Brain microvascular endothelial cell (primary cell): Measurements from ENCODE around the gene IGF1R.
A peak's percentile ranks its signal among the peaks of the same experiment; 100 is the strongest.

Experiments
- DNase-seq: peaks from one replicate; pipeline ENCODE4 v3.0.0-alpha.2; 2020
- H3K27ac ChIP-seq: fragments of 250-450 bp; sonication (Bioruptor Pico); 2 replicates; pipeline ENCODE4 v1.5.1; 2020; ENCODE audit warnings: mild to moderate bottlenecking, moderate library complexity
- H3K27me3 ChIP-seq: fragments of 250-450 bp; sonication (Bioruptor Pico); replicated peaks from 2 replicates; pipeline ENCODE4 v1.5.1; 2020; ENCODE audit warnings: mild to moderate bottlenecking
- H3K36me3 ChIP-seq: fragments of 250-450 bp; sonication (Bioruptor Pico); replicated peaks from 2 replicates; pipeline ENCODE4 v1.5.1; 2020; ENCODE audit warnings: mild to moderate bottlenecking
- H3K4me3 ChIP-seq: 2 replicates; pipeline ENCODE4 v1.5.1; 2011; ENCODE audit warnings: low read depth, mild to moderate bottlenecking, control low read depth, low read length, moderate library complexity
- in situ Hi-C: cut with HindIII; loops from 2 replicates; pipeline ENCODE4 v1.10.0; 2017; ENCODE audit warnings: low sequenced_read_pairs, low pct_ligation_motif_present
- TF ChIP-seq, protein P1 (sequence below): IDR thresholded peaks from 2 replicates; pipeline ENCODE4 v1.5.1; 2011; ENCODE audit warnings: low read depth, mild to moderate bottlenecking, moderate library complexity, low read length, control low read depth, inconsistent platforms; ENCODE audit errors: missing control alignments

Gene IGF1R

DNA sequence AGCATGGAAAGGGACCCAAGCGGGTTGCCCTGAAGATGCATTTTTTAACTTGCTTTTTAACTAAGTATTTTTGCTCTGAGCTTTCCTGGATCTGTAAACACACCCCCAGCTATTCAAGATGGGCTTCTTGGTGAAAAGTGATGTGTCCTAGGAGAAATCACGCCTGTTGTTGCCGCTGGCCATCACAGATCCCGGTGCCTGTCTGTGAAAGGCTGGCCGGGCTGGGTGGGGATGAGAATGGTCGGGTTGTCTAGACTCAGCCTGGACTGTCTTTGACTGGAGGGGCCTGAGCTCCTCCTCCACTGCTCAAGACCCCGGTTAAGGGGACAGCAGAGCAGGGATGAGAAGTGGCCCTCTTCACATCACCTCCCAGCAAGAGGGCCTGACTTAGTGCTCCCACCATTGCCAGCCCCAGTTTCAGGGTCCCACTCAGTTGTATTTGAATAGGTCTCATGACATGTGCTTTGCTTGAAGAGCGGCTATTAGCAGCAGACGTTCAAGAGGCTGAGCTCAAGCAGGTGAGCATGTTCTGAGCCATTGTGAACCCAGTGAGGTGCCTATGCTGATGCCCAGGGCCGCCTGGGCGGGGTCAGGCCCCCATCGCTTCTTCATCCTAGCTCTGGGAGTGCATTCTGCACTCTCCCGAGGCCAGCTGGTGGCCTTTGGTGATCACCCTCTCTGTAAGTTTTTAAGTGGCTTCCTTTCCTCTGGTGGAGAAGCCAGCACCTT is 79.9 kb downstream of the IGF1R start:
- TF ChIP-seq, protein P1, sequence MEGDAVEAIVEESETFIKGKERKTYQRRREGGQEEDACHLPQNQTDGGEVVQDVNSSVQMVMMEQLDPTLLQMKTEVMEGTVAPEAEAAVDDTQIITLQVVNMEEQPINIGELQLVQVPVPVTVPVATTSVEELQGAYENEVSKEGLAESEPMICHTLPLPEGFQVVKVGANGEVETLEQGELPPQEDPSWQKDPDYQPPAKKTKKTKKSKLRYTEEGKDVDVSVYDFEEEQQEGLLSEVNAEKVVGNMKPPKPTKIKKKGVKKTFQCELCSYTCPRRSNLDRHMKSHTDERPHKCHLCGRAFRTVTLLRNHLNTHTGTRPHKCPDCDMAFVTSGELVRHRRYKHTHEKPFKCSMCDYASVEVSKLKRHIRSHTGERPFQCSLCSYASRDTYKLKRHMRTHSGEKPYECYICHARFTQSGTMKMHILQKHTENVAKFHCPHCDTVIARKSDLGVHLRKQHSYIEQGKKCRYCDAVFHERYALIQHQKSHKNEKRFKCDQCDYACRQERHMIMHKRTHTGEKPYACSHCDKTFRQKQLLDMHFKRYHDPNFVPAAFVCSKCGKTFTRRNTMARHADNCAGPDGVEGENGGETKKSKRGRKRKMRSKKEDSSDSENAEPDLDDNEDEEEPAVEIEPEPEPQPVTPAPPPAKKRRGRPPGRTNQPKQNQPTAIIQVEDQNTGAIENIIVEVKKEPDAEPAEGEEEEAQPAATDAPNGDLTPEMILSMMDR: no peak
- no peak overlapping the region for H3K4me3 ChIP-seq
- no peak for DNase-seq
- H3K27me3 ChIP-seq: no peaks in the 10 kb centered on the region
- peak overlapping the region; percentile 86 for H3K27ac ChIP-seq
- in situ Hi-C loops: no loop called here
- no peaks in the 10 kb centered on the region for H3K36me3 ChIP-seq

DNA sequence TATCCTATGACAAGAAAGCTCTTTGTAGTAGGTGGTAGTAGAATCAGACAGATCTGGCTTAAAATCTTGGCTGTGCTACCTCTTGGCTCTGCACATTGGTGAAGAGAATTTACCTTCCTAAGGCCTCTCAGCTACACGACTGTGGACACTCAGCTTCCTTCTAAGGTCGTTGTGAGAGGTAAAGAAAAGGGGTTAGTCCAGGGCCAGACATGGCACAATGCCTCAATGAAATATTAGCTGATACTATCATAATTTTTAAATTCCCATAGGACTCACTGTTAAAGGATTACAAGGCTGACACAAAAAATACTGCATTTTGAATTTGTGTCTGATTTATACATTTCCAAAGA is 80.4 kb downstream of the IGF1R start:
- Histone ChIP-seq H3K4me3 (no peak overlapping the region), H3K27ac (peak overlapping the region; percentile 86), H3K36me3 (no peaks in the 10 kb centered on the region), H3K27me3 (no peaks in the 10 kb centered on the region)
- in situ Hi-C loops: no loop called here
- DNase-seq: no peak
- TF ChIP-seq, protein P1: no peak

DNA sequence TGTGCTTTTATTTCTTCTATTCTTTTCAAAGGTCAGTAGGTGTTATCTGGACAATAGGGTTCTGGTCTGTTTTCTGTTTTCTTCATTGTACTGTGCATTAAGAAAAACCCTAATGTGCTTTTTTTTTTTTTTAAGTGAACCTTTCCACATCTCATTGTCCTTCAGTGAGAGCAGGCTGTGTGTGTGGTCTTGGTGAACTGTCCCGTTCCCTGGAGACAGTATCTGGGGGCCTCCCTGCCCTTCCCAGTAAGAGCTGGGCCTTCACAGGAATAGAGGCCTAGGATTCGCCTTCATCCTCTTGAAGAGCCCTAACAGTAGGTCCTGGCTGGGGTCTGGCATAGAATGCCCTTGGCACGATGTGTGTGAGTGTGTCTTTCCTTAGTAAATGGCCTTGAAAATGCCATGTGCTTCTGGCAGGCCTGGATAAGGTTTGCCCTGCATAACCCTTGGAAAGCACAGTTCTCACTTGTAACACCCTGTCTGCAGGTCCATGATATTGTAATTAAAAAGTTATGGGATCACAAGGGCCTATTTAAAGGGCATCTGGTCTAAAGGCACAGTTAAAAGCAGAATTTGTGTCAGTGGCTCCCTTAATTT is 81.2 kb downstream of the IGF1R start:
- no peak overlapping the region for H3K27ac ChIP-seq
- in situ Hi-C loops: no loop called here
- no peak overlapping the region for H3K4me3 ChIP-seq
- no peak for DNase-seq
- H3K36me3 ChIP-seq: no peaks in the 10 kb centered on the region
- TF ChIP-seq, protein P1: no peak
- H3K27me3 ChIP-seq: no peaks in the 10 kb centered on the region

DNA sequence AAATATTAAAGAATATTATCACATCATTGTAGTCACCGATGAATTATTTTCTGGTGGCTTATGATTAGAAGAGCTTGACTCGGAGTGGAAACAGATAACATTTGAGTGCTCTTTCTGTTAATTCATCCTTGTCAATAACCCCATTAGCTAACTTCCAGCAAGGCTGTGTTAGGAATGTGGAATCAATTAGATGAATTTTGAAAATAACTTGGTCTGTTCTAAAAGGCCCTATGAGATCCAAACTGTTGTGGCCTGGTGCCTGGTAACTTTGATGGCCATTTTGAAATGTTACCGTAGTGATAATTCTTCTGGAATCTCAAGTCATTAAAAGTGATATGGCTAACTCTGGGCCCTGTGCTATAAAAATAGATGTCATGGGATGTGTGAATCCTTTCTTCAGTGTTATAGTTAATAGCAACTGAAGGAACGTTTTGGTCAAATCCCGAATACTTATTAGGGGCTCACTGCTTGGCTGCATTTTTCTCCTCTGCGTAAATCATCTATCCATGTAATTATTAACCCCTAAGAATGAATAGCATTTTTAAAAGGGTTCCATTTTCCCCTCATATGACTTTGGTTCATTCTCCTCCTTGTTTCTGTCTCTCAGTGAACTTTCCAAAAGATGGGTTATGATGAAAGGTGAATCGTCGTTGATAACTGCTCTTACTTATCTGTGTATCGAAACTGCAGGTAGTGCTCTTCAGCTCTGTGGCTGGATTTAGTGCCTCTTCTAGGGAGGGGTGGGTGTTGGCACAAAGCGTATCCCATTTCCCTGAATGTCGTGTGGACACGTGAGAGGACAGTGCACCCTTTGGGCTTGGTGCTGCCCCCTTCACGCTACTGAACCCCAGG is 82.7 kb downstream of the IGF1R start:
- no peak for DNase-seq
- no peak overlapping the region for H3K4me3 ChIP-seq
- no peak overlapping the region for H3K27ac ChIP-seq
- in situ Hi-C loops: no loop called here
- no peaks in the 10 kb centered on the region for H3K36me3 ChIP-seq
- TF ChIP-seq, protein P1: no peak
- no peaks in the 10 kb centered on the region for H3K27me3 ChIP-seq

DNA sequence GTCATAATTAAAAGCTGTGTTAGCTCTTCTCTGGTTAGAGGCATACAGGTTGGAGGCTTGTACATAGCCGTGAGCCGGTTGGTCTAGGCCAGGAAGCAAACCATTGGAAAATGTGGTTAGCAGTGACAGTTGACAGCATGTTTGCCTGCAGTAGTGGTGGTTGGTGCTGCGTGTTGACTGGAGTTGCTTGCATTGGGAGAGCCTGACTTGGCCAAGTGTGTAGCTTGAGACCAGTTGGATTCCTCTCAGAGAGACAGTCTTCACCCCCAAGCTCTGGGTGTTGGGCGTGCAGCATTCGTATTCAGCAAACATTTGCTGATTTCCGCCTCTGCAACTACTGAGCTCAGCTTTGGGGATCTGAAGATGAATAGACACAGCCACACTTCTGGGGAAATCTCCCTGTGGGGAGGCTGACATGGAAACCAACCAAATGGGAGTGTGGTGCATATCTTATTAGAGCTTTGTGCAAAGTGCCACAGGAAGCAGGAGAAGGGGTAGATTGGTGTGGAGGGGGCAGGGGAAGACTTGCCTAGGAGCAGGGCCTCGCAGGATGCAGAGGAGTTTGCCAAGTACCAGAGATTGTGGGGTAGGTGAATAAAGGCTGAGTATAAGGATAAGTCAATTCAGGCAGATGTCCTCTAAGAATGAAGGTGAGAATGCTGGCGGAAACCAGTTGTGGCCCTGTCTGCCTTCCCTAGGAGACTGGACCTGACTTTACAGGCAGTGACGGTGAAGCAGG is 83.5 kb downstream of the IGF1R start:
- H3K27ac ChIP-seq: no peak overlapping the region

More for the DNA sequence above, 83.5 kb downstream of the IGF1R start:
- Histone ChIP-seq H3K4me3 (no peak overlapping the region), H3K27me3 (no peaks in the 10 kb centered on the region), H3K36me3 (no peaks in the 10 kb centered on the region)
- TF ChIP-seq, protein P1: no peak
- no peak for DNase-seq
- in situ Hi-C loops: no loop called here
